Medulla oblongata (tissue), 1 donor: ENCODE measurements around the gene CIB4.
"Not testable (repeated sequence)": the region's sequence is repeated elsewhere in the genome, so short reads cannot be mapped to it uniquely, and the experiment has no call there.

Source experiments
- DNase-seq: peaks from one replicate; pipeline ENCODE4 v3.0.0-alpha.2; 2015; ENCODE audit errors: extremely low spot score

Gene CIB4

DNA sequence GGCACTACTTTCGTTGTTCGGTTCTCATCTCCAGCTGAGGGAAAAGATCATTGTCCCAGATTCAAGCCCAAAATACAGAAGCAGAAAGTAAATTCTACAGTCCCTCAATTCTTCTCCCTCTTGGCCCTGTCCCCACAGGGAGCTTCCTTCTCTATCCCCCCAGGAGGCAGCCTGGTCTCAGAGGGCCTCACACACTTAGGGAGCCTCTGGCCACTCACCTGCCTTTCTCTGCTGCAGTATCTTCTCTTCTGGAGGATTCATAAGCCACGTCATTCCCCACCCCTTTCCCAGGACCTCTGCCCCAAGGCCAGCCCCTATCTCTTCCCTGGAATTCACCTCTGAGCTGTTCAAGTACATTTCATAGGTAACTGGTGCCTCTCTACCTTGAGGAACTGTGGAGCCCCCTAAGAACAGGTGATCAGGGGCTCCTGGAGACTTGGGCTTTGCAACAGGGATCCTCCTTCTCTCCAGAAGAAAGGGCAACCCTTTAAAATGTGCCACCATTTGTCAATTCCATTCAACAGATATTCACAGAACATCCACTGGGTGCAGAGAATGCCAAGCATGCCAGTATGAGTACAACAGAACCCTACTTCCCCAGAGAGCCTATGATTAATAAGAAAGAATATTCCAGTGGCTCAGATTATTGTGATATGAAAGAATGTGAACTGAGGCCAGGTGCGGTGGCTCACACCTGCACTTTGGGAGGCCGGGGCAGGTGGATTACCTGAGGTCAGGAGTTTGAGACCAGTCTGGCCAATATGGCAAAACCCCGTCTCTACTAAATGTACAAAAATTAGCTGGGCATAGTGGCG is 72.9 kb downstream of the CIB4 start:
- no peak for DNase-seq

DNA sequence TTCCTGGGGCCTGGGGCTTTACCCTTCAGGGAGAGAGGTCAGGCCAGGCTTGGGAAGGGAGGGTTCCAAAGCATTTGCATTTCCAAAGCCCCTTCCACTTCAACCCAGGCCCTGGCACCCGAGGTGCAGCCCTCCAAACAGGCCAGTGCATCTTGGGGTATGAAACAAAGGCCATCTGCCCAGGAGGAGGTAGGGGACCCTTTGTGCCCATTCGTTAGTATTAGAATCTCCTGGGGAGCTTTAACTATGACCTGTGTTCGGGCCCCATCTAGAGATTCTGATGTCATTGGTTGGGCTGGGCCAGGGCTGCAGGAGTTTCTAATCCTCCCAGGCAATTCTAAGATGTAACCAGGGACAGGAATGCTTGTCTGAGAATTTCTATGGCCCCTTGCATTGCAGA is 73.6 kb downstream of the CIB4 start:
- DNase-seq, result no peak

DNA sequence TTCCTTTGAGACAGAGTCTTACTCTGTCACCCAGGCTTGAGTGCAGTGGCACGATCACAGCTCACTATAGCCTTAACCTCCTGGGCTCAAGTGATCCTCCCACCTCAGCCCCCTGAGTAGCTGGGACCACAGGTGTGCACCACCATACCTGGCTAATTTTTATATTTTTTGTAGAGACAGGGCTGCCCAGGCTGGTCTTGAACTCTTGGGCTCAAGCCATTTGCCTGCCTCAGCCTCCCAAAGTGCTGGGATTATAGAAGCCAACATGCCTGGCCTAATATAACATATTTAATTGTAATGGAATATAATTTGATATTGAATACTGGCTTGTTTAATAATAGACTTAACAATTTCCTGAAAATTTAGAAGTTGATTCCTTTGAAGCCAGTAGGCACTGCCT is 74.4 kb downstream of the CIB4 start:
- not testable (repeated sequence) for DNase-seq

GRCh38 chr2:26566081-26566375 is 75.1 kb downstream of the CIB4 start:
- DNase-seq, result no peak

GRCh38 chr2:26564121-26564644 is 77.0 kb downstream of the CIB4 start:
- DNase-seq, result no peak

DNA sequence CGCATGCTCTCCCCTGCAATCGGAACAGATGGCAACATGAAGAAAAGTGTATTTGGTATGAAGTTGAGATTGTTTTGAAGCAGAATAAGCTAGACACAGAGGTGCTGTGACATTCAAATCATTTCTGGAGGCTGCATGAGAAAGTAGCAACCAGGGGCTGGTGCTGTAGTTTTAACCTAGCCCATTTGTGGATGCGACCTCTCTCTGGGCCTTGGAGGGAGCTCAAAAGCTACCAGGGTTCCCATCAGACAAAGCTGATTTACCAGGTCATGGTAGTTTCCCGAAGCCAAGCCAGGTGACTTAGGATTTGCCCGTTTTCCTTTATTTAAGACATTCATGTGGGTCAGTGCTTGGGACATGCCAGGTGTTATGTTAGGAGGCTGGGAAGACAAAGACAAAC is 77.5 kb downstream of the CIB4 start:
- DNase-seq, result no peak

GRCh38 chr2:26562811-26563645 is 78.1 kb downstream of the CIB4 start:
- peak; percentile 48 for DNase-seq

DNA sequence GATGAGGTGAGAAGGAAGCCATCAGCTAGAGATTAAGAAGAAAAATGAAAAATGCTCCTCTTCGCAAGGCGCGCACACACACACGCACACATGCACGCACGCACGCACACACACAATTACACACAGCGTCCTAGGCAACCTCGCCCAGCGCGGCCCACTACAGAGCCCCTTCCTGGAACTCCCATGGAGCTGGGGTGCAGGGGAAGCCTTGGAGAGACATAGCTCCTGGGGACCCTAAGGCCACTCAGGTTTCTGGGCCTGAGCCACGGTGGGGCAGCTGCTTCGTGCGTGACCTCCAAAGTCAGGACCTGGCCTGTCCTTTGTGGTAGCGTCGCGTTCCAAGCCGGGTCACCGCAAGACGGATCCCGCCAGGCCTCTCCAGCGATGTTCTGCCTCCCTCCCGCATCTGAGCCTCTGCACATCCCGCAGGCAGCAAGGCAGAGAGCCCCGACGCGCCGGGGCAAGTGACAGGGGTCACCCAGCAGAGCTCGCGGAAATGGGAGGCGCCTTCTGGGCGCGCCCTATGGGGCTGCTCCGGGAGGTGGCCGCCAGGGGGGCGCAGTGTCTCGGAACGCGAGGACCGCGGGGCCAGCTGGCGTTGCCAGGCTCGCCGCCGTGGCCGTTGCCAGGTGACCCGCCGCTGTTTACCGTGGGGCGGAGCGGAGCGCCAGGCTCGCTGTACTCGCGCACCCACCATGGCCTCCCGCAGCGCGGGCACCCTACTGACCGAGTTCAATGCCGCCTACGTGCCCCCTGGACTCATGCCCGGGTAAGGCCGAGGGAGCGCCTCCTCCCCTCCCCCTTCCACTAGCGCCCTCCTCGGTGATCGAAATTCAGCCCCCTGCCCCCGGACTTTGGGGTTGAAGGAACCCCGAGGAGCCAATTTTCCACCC is 79.0 kb downstream of the CIB4 start:
- DNase-seq, result no peak

DNA sequence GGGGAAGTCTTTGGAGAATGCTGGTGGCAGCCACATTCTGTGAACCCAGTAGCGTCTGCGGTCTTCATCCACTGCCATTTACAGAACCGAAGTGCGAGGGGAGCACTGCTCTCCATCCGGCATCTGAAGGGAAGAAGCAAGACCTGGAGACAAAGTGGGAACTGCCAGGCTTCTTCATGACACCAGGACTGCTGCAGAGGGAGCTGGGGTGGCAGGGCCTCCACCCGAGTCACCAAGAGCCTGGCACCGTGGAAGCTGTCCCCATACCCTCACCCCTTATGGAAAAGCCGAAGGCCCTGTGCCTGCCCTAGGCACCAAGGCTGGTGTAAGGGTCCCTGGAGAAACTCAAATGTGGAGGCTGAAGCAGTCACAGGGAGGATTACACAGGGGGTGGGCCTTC is 79.8 kb downstream of the CIB4 start:
- no peak for DNase-seq

- DNase-seq, result no peak
Observed at GRCh38 chr2:26560892-26561291, 80.3 kb downstream of the CIB4 start.

- no peak for DNase-seq
Observed at GRCh38 chr2:26559556-26559955, 81.6 kb downstream of the CIB4 start.

GRCh38 chr2:26559044-26559405 is 82.1 kb downstream of the CIB4 start:
- DNase-seq, result no peak

- DNase-seq, result no peak
Observed at GRCh38 chr2:26558271-26559043, 82.7 kb downstream of the CIB4 start.

DNA sequence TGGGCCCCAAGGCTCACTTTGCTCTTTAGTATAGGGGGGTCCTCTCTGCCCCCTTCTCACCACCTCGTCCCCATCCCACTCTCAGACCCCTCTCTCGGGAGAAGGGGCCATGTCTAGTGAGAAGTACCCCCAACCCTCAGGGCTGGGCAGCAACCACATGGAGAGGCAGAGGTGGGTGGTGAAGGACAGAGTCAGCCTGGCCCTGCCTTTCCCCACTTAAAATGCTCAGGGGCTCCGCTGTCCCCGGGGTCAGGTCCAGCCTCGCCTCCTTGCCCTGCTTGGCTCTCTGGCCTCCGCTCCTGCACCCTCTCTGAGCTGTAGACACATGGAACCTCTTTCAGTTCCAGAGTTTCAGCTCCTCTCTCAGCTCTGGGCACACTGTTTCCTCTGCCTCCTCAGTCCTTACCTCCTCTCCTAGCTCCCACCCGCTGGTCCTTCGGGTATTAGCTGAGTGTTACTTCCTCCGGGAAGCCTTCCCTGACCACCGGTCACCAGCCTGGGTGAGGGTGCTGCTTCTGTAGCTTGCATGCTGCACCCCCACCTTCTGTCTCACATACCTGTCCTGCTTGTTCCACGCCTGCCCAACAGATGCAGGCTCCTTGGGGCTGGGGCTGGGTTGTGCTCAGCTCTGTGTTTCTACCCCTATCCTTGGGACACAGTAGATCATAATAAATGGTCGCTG is 83.8 kb downstream of the CIB4 start:
- DNase-seq, result no peak

DNA sequence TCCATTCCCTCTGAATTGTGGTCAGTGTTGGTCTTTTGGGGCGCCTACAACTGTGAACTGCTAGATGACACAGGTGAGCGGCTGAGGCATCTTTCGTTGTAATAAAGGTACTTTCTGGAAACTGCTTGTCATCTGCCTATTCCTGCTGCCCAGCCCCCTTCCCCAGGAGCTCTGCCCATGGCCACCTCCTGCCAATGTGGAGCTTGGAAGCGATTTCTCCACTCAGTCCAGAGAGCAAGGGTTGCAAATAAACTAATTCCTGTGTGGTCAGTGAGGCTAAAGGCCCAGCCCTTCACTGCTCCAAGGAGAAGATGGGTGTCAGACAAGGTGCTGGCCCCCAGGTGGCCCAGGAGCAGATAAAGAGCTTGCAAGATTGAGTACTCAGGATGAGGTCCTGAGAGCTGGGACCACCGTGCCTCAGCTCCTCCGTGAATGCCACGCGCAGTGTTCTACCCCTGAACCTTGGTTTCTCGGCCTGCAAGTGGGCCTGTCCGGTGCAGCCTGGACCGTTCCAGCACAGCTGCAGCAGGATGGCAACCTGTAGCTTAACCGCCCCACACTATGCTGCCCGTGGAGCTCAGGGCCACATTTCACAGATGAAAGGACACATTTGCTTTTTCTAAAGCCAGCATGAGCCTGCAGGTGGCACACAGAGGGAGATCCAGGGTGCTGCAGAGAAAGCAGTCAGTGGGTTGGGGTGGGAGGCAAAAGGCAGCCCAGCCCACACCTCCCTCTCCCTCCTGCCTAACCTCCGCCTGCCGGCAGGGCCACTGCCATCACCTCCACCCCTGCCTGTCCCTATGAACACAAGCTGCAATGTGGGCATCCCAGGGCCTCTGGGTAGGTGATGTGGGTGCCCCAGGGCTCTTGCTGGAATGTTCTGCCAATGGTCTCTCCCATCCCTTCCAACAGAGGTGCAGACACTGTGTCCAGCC is 84.6 kb downstream of the CIB4 start:
- peak; percentile 23 for DNase-seq

- DNase-seq, result no peak
Observed at GRCh38 chr2:26555246-26556133, 85.7 kb downstream of the CIB4 start.

GRCh38 chr2:26552641-26553374 is 88.4 kb downstream of the CIB4 start:
- no peak for DNase-seq
